ENCODE results near the gene ARL5C.

Gene ARL5C

GRCh38 chr17:39110435-39111136, 55.4 kb downstream of the ARL5C start:
- H3K9me3 ChIP-seq (ENCODE audit: control insufficient read depth, insufficient read depth, low read length): no peaks in the 10 kb centered on the region
- no peaks in the 10 kb centered on the region for H3K27me3 ChIP-seq (ENCODE audit: control insufficient read depth, insufficient read depth, low read length)
- no peaks in the 10 kb centered on the region for H3K36me3 ChIP-seq (ENCODE audit: control insufficient read depth, insufficient read depth, low read length)
- H3K9ac ChIP-seq (ENCODE audit: low read depth, low read length): no peak overlapping the region
- no peaks in the 10 kb centered on the region for H3K4me1 ChIP-seq (ENCODE audit: control insufficient read depth, insufficient read depth, low read length)
- H3K4me3 ChIP-seq (ENCODE audit: low read depth, low read length): no peak overlapping the region

- H3K9me3 ChIP-seq (ENCODE audit: control insufficient read depth, insufficient read depth, low read length): no peaks in the 10 kb centered on the region
- no peak overlapping the region for H3K4me3 ChIP-seq (ENCODE audit: low read depth, low read length)
- no peaks in the 10 kb centered on the region for H3K27me3 ChIP-seq (ENCODE audit: control insufficient read depth, insufficient read depth, low read length)
- no peaks in the 10 kb centered on the region for H3K36me3 ChIP-seq (ENCODE audit: control insufficient read depth, insufficient read depth, low read length)
- no peak overlapping the region for H3K9ac ChIP-seq (ENCODE audit: low read depth, low read length)
- H3K4me1 ChIP-seq (ENCODE audit: control insufficient read depth, insufficient read depth, low read length): no peaks in the 10 kb centered on the region
Observed at GRCh38 chr17:39108461-39109375, 57.2 kb downstream of the ARL5C start.

GRCh38 chr17:39107973-39108372, 58.0 kb downstream of the ARL5C start:
- Histone ChIP-seq H3K36me3 (ENCODE audit: control insufficient read depth, insufficient read depth, low read length) (no peaks in the 10 kb centered on the region), H3K27me3 (ENCODE audit: control insufficient read depth, insufficient read depth, low read length) (no peaks in the 10 kb centered on the region), H3K9ac (ENCODE audit: low read depth, low read length) (no peak overlapping the region), H3K4me1 (ENCODE audit: control insufficient read depth, insufficient read depth, low read length) (no peaks in the 10 kb centered on the region), H3K4me3 (ENCODE audit: low read depth, low read length) (no peak overlapping the region), H3K9me3 (ENCODE audit: control insufficient read depth, insufficient read depth, low read length) (no peaks in the 10 kb centered on the region)

- Histone ChIP-seq H3K4me3 (ENCODE audit: low read depth, low read length) (no peak overlapping the region), H3K27me3 (ENCODE audit: control insufficient read depth, insufficient read depth, low read length) (no peaks in the 10 kb centered on the region), H3K9ac (ENCODE audit: low read depth, low read length) (no peak overlapping the region), H3K9me3 (ENCODE audit: control insufficient read depth, insufficient read depth, low read length) (no peaks in the 10 kb centered on the region), H3K4me1 (ENCODE audit: control insufficient read depth, insufficient read depth, low read length) (no peaks in the 10 kb centered on the region), H3K36me3 (ENCODE audit: control insufficient read depth, insufficient read depth, low read length) (no peaks in the 10 kb centered on the region)
Observed at GRCh38 chr17:39107155-39107554, 58.8 kb downstream of the ARL5C start.

All from iPS-15b (cell line).